Right atrium auricular region (tissue), 2 donors: ENCODE data around the gene PLS1. TPM values are rescaled to one million over a fixed set of nuclear protein-coding genes. Genes with fewer than 3 reads are reported as not detected.

Source experiments
- DNase-seq: peaks from one replicate; pipeline ENCODE4 v3.0.0-alpha.2; 2019; ENCODE audit warnings: low spot score
- H3K27ac ChIP-seq, 2 donors: fragments of 200-600 bp; sonication (generic); 1 replicate in 1 of 2; 2 replicates in 1 of 2; pipeline ENCODE4 v1.5.1; 2016 to 2019
- H3K27me3 ChIP-seq, 2 donors: fragments of 200-600 bp; sonication (generic); one replicate each; pipeline versions ENCODE4 v1.5.1 to v1.6.0; 2017 to 2019
- H3K36me3 ChIP-seq: fragments of 200-600 bp; sonication (generic); one replicate; pipeline ENCODE4 v1.5.1; 2016
- H3K4me1 ChIP-seq, 2 donors: fragments of 200-600 bp; sonication (generic); one replicate each; pipeline versions ENCODE4 v1.5.1 to v1.6.0; 2017 to 2019
- H3K4me3 ChIP-seq, 2 donors: fragments of 200-600 bp; sonication (generic); 1 replicate in 1 of 2; 2 replicates in 1 of 2; pipeline ENCODE4 v1.5.1; 2017 to 2019; ENCODE audit warnings: mild to moderate bottlenecking in 1 of 2, moderate library complexity in 1 of 2
- H3K9me3 ChIP-seq, 2 donors: fragments of 200-600 bp; sonication (generic); one replicate each; pipeline ENCODE4 v1.5.1; 2019
- total RNA-seq, 2 donors: library from RNA; depleted of rRNA; stranded (reverse); fragments of >200 nt; gene quantifications; one replicate each; pipeline ENCODE4 v1.1.0, GENCODE V29; 2016
- TF ChIP-seq, protein P1 (sequence below), 2 donors: fragments of 200-600 bp; sonication (generic); IDR thresholded peaks; one replicate each; pipeline ENCODE4 v1.5.1; 2019; ENCODE audit warnings: antibody characterized with exemption in 2 of 2

Gene PLS1
- total RNA-seq, 2 donors from 2014 or later, result 0.96 to 2.3 TPM

DNA sequence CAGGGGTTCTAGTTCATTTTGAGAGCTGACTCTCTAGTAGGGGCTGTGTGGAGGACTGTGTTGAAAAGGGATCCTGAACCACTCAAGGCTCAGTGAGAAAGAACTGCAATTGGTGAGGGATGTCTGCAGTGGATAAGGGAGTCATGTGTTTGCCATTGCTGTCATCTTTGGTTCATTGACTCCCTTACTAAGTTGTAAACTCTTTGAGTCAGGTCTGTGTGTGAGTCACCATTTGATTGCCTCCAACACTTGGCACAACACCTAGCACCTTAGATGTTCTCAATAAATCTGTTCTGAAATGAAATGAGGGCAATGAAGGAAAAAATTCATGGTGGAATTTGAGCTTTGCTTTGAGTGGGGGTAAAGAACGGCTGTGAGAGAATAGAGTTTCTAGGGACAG, 51.7 kb downstream of the PLS1 start:
- TF ChIP-seq, protein P1, sequence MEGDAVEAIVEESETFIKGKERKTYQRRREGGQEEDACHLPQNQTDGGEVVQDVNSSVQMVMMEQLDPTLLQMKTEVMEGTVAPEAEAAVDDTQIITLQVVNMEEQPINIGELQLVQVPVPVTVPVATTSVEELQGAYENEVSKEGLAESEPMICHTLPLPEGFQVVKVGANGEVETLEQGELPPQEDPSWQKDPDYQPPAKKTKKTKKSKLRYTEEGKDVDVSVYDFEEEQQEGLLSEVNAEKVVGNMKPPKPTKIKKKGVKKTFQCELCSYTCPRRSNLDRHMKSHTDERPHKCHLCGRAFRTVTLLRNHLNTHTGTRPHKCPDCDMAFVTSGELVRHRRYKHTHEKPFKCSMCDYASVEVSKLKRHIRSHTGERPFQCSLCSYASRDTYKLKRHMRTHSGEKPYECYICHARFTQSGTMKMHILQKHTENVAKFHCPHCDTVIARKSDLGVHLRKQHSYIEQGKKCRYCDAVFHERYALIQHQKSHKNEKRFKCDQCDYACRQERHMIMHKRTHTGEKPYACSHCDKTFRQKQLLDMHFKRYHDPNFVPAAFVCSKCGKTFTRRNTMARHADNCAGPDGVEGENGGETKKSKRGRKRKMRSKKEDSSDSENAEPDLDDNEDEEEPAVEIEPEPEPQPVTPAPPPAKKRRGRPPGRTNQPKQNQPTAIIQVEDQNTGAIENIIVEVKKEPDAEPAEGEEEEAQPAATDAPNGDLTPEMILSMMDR (IDR thresholded peaks at IDR 0.05), result no peak
- Histone ChIP-seq H3K27ac (no peak overlapping the region), H3K27me3 (no peaks in the 10 kb centered on the region), H3K9me3 (no peaks in the 10 kb centered on the region), H3K4me3 (no peak overlapping the region), H3K36me3 (no peaks in the 10 kb centered on the region), H3K4me1 (no peaks in the 10 kb centered on the region)
- no peak for DNase-seq

- DNase-seq, result no peak
- H3K4me3 ChIP-seq, result no peak overlapping the region
- no peaks in the 10 kb centered on the region for H3K9me3 ChIP-seq
Observed at GRCh38 chr3:142648950-142649349, 52.8 kb downstream of the PLS1 start.

DNA sequence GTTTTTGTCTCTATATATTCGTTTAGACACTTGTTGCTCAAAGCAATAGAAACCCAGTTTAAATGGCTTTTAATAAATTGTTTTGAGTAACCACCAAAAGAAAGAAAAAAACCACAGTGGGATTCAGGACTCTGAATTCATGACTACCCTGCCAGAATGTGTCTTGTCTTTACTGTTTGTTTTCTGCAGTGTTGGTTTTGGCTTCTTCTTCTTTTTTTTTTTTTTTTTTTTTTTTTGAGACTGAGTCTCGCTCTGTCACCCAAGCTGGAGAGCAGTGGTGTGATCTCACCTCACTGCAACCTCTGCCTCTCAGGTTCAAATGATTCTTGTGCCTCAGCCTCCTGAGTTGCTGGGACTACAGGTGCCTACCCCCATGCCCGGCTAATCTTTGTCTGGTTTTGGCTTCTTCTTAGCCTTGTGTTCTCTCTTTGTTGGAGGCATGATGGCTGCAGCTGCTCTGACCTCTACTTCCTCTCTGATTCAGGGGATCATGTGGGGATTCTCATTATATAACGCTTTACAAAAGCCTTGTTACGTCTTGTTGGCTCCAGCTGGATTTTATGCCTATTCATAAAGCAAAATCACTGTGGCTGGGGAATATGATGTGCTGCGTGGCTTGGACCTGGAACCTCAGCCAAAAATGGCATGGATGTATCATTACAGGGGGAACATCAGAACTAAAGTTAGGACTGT, 54.0 kb downstream of the PLS1 start:
- H3K9me3 ChIP-seq, result no peaks in the 10 kb centered on the region
- H3K27ac ChIP-seq, result no peak overlapping the region
- H3K4me1 ChIP-seq, result no peaks in the 10 kb centered on the region
- TF ChIP-seq, protein P1 (IDR thresholded peaks at IDR 0.05), result no peak
- H3K4me3 ChIP-seq, result no peak overlapping the region
- no peaks in the 10 kb centered on the region for H3K36me3 ChIP-seq
- H3K27me3 ChIP-seq, result no peaks in the 10 kb centered on the region
- no peak for DNase-seq

More at GRCh38 chr3:142648950-142649349, 52.8 kb downstream of the PLS1 start:
- H3K4me1 ChIP-seq, result no peaks in the 10 kb centered on the region
- no peak overlapping the region for H3K27ac ChIP-seq
- no peaks in the 10 kb centered on the region for H3K27me3 ChIP-seq
- no peaks in the 10 kb centered on the region for H3K36me3 ChIP-seq
- TF ChIP-seq, protein P1 (IDR thresholded peaks at IDR 0.05), result no peak

GRCh38 chr3:142651711-142652110, 55.5 kb downstream of the PLS1 start:
- Histone ChIP-seq H3K27me3 (no peaks in the 10 kb centered on the region), H3K9me3 (no peaks in the 10 kb centered on the region), H3K4me1 (no peaks in the 10 kb centered on the region), H3K36me3 (no peaks in the 10 kb centered on the region), H3K4me3 (no peak overlapping the region), H3K27ac (no peak overlapping the region)
- DNase-seq, result no peak
- TF ChIP-seq, protein P1 (IDR thresholded peaks at IDR 0.05), result no peak

- Histone ChIP-seq H3K4me1 (no peaks in the 10 kb centered on the region), H3K27ac (no peak overlapping the region), H3K4me3 (no peak overlapping the region), H3K36me3 (no peaks in the 10 kb centered on the region), H3K9me3 (no peaks in the 10 kb centered on the region), H3K27me3 (no peaks in the 10 kb centered on the region)
- no peak for DNase-seq
- TF ChIP-seq, protein P1 (IDR thresholded peaks at IDR 0.05), result no peak
Observed at GRCh38 chr3:142652826-142653292, 56.7 kb downstream of the PLS1 start.

DNA sequence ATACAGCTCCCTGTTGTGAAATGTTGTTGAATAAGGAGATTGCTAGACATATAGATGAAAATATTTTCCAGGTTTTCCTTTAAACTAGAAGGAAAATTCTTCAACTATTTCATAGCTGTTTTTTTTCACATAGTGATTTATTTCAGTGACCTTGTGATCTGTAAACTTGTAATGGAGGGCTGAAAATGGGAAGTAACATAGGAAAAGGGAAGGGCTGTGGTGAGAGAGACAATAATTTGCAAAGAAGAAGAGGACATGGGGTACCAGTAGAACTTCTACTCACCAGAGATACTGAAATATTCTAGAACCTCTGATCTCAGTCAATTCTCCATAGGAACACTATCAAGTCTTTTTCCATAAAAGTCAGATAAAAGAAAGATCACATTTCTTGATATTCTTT, 60.4 kb downstream of the PLS1 start:
- H3K27me3 ChIP-seq, result no peaks in the 10 kb centered on the region
- H3K9me3 ChIP-seq, result no peaks in the 10 kb centered on the region
- TF ChIP-seq, protein P1 (IDR thresholded peaks at IDR 0.05), result no peak
- no peaks in the 10 kb centered on the region for H3K36me3 ChIP-seq
- H3K27ac ChIP-seq, result no peak overlapping the region
- no peak overlapping the region for H3K4me3 ChIP-seq
- no peak for DNase-seq
- H3K4me1 ChIP-seq, result no peaks in the 10 kb centered on the region
